Stimulated activated naive CD8-positive, alpha-beta T cell treated with anti-CD3 and anti-CD28 coated beads, Interleukin-15, amount 100 ng/mL, for 72 hours (primary cell): Measurements from ENCODE around the gene PRXL2A.

Experiments
- ATAC-seq: fragments of 150-1000 bp; cut with Tn5 transposase; 2 replicates; pipeline ENCODE4 v1.10.0; 2021; ENCODE audit warnings: mild to moderate bottlenecking, moderate library complexity
- DNase-seq, 2 donors: peaks; one replicate each; pipeline ENCODE4 v3.0.0; 2021 to 2022
- H3K27ac Mint-ChIP-seq, 2 donors: one replicate each; pipeline ENCODE4 v1.8.0; 2022; ENCODE audit warnings: mild to moderate bottlenecking in 2 of 2, mixed read lengths in 2 of 2, moderate library complexity in 2 of 2
- H3K27me3 Mint-ChIP-seq: one replicate; pipeline ENCODE4 v1.8.0; 2022; ENCODE audit warnings: mixed read lengths
- H3K4me1 Mint-ChIP-seq: one replicate; pipeline ENCODE4 v1.8.0; 2022; ENCODE audit warnings: mild to moderate bottlenecking, mixed read lengths
- H3K4me3 Mint-ChIP-seq, 2 donors: one replicate each; pipeline ENCODE4 v1.8.0; 2022; ENCODE audit warnings: mild to moderate bottlenecking in 2 of 2, mixed read lengths in 2 of 2, moderate library complexity in 1 of 2
- H3K9me3 Mint-ChIP-seq, 2 donors: one replicate each; pipeline ENCODE4 v1.8.0; 2022; ENCODE audit warnings: mixed read lengths in 2 of 2

PRXL2A gene

GRCh38 chr10:80448209-80448942, 40.0 kb downstream of the PRXL2A start:
- DNase-seq = no peak
- H3K9me3 Mint-ChIP-seq = no peaks in the 10 kb centered on the region
- no peak for ATAC-seq
- peak overlapping the region in 1 of 2 donors; percentile 58 for H3K4me3 Mint-ChIP-seq
- peak overlapping the region; percentile 44 to 52 for H3K27ac Mint-ChIP-seq
- H3K4me1 Mint-ChIP-seq = peaks cover 67% of the 10 kb centered on the region
- no peaks in the 10 kb centered on the region for H3K27me3 Mint-ChIP-seq

DNA sequence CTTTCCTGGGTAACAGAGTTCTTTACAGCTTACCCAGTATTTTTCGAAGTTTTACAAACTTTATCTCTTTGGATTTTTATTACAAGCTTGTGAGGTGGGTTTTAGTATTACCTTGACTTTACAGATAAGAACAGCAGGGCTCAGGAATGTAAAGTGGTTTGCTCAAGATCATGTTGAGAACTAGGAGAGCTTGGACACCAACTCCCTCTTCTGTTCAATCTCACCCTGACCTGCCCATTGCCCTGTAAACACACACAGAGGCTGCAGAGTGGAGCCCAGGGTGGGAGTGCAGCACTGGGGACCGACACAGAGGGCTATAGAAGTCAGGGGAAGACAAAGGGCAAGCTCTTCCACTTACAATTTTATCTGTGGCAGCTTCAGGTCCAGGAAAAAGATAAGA, 41.2 kb downstream of the PRXL2A start:
- DNase-seq = no peak

DNA sequence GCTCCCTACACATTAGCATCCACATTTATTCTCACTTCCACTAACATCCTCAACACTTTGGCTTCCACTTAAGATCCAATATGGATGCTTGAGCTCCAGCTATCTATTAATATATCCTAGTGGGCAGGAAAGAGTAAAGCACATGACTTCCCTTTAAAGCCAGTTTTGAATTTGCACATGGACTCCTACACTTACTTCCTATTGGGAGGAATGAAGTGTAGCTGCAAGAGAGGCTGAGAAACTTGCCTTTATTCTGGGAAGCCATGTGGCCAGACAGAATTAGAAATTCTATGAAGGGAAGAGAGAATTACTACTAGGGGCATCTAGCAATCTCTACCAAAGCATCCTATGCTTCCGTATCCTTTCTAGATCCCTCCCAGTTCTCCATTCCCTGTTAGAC, 42.8 kb downstream of the PRXL2A start:
- ATAC-seq = no peak
- H3K9me3 Mint-ChIP-seq = no peaks in the 10 kb centered on the region
- H3K27me3 Mint-ChIP-seq = no peaks in the 10 kb centered on the region
- DNase-seq = no peak
- H3K27ac Mint-ChIP-seq = no peak overlapping the region
- H3K4me1 Mint-ChIP-seq = peaks cover 50% of the 10 kb centered on the region
- no peak overlapping the region for H3K4me3 Mint-ChIP-seq

More for the DNA sequence above, 41.2 kb downstream of the PRXL2A start:
- peaks cover 60% of the 10 kb centered on the region for H3K4me1 Mint-ChIP-seq
- ATAC-seq = no peak
- no peak overlapping the region for H3K4me3 Mint-ChIP-seq
- H3K9me3 Mint-ChIP-seq = no peaks in the 10 kb centered on the region
- no peaks in the 10 kb centered on the region for H3K27me3 Mint-ChIP-seq
- no peak overlapping the region for H3K27ac Mint-ChIP-seq

DNA sequence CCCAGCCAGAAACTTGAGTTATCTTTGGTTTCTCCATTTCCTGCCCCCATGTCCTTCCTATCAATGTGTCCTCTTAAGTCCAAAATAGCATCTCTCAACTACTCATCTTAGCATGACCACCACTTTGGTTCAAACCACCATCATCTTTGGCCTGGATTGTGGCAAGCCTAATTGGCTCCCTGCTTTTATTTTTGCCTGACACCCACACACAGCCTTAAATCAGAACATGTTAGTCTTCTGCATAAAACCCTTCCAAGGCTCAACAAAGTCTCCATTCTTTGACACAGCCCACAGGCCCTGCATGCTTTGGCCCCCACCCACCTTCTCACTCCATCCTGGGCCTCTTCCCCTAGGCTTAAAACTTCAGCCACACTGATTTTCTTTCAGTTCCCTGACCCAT, 43.7 kb downstream of the PRXL2A start:
- H3K27me3 Mint-ChIP-seq = no peaks in the 10 kb centered on the region
- H3K4me3 Mint-ChIP-seq = no peak overlapping the region
- ATAC-seq (no peak), DNase-seq (no peak)
- H3K9me3 Mint-ChIP-seq = no peaks in the 10 kb centered on the region
- peaks cover 48% of the 10 kb centered on the region for H3K4me1 Mint-ChIP-seq
- no peak overlapping the region for H3K27ac Mint-ChIP-seq

DNA sequence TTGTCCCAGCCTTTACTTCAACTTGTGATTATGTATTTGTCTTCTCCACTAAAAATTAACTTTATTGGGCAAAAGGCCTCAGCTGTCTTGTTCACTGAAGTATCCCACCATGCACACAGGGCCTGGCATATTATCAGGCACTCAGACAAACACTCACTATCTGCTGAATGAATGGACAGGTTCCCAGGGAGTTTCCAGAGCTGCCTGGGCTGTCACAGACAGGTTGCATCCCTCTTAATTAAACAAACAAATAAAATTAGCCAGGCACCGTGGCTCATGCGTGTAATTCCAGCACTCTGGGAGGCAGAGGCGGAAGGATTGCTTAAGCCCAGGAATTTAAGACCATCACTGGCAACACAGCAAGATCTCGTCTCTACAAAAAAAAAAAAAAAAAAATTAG, 44.3 kb downstream of the PRXL2A start:
- H3K4me1 Mint-ChIP-seq = peaks cover 48% of the 10 kb centered on the region
- no peaks in the 10 kb centered on the region for H3K27me3 Mint-ChIP-seq
- no peak for DNase-seq
- H3K9me3 Mint-ChIP-seq = no peaks in the 10 kb centered on the region
- no peak overlapping the region for H3K27ac Mint-ChIP-seq
- no peak for ATAC-seq
- no peak overlapping the region for H3K4me3 Mint-ChIP-seq

GRCh38 chr10:80453056-80453841, 44.9 kb downstream of the PRXL2A start:
- DNase-seq (no peak), ATAC-seq (no peak)
- Mint-ChIP-seq H3K9me3 (no peaks in the 10 kb centered on the region), H3K4me1 (peaks cover 48% of the 10 kb centered on the region), H3K27ac (no peak overlapping the region), H3K4me3 (peak overlapping the region; percentile 64), H3K27me3 (no peaks in the 10 kb centered on the region)

- peaks cover 48% of the 10 kb centered on the region for H3K4me1 Mint-ChIP-seq
- H3K9me3 Mint-ChIP-seq = no peaks in the 10 kb centered on the region
- H3K4me3 Mint-ChIP-seq = peak within 1 kb of the TSS; percentile 88 to 97
- H3K27ac Mint-ChIP-seq = peak within 1 kb of the TSS; percentile 90 to 98
- ATAC-seq = peak; percentile 78
- H3K27me3 Mint-ChIP-seq = no peaks in the 10 kb centered on the region
- DNase-seq = peak; percentile 71 to 73
Measured at GRCh38 chr10:80453842-80454512, 45.6 kb downstream of the PRXL2A start, which contains the start of gene TSPAN14. TSS of gene TSPAN14 (plus strand) at chr10:80454310. CDS start at chr10:80489234, 34,924 bp downstream.

- Mint-ChIP-seq H3K4me3 (peak overlapping the region; percentile 88 to 97), H3K27me3 (no peaks in the 10 kb centered on the region), H3K27ac (peak overlapping the region; percentile 90 to 98), H3K9me3 (no peaks in the 10 kb centered on the region), H3K4me1 (peaks cover 49% of the 10 kb centered on the region)
- peak in 1 of 2 donors; percentile 34 for DNase-seq
- ATAC-seq = peak; percentile 42
Measured at GRCh38 chr10:80454513-80455460, 46.4 kb downstream of the PRXL2A start.

- no peak for ATAC-seq
- peak overlapping the region; percentile 88 to 97 for H3K4me3 Mint-ChIP-seq
- H3K27ac Mint-ChIP-seq = peak overlapping the region; percentile 66 to 98
- peaks cover 58% of the 10 kb centered on the region for H3K4me1 Mint-ChIP-seq
- no peaks in the 10 kb centered on the region for H3K9me3 Mint-ChIP-seq
- no peak for DNase-seq
- H3K27me3 Mint-ChIP-seq = no peaks in the 10 kb centered on the region
Measured at GRCh38 chr10:80455461-80456349, 47.4 kb downstream of the PRXL2A start.

DNA sequence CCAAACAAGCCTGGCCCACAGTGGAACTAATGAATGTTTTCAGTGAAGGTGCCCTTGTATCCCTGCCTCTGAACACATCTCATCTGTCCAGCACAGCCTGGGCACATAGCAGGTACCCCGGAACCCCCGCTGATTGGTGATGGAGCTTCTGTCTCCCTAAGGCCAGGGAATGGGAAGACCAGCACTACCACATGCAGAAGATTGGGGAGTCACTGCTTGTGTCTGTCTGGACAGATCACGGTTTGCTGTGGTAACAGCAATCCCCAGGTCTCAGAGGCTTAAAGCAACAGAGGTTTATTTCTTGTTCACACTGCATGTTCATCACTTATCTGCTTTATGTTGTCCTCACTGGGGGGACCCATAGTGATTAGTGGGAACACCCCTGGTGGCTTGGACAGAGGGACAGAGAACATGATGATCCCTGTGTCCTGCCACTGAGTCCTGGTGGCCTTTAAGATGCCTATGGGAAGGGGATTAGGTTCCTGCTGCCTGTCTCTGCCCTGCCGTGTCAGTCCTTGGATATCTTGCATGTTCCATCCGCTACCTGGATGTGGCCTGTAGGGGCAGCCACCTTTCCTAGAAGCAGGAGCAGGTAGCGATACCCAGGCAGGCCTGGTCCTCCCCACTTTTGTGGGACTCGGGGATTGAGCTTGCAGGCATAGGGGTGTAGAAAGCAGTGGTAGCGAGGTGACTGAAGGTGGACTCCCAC, 49.4 kb downstream of the PRXL2A start:
- ATAC-seq (no peak), DNase-seq (no peak)
- Mint-ChIP-seq H3K27ac (peak overlapping the region; percentile 78 to 88), H3K9me3 (no peaks in the 10 kb centered on the region), H3K27me3 (no peaks in the 10 kb centered on the region), H3K4me3 (peak overlapping the region; percentile 81 to 88), H3K4me1 (peaks cover 78% of the 10 kb centered on the region)

- no peaks in the 10 kb centered on the region for H3K9me3 Mint-ChIP-seq
- peak overlapping the region; percentile 78 to 88 for H3K27ac Mint-ChIP-seq
- H3K4me1 Mint-ChIP-seq = peaks cover 81% of the 10 kb centered on the region
- H3K27me3 Mint-ChIP-seq = no peaks in the 10 kb centered on the region
- ATAC-seq (no peak), DNase-seq (no peak)
- H3K4me3 Mint-ChIP-seq = peak overlapping the region; percentile 71 to 81
Measured at GRCh38 chr10:80458263-80458625, 49.9 kb downstream of the PRXL2A start.

DNA sequence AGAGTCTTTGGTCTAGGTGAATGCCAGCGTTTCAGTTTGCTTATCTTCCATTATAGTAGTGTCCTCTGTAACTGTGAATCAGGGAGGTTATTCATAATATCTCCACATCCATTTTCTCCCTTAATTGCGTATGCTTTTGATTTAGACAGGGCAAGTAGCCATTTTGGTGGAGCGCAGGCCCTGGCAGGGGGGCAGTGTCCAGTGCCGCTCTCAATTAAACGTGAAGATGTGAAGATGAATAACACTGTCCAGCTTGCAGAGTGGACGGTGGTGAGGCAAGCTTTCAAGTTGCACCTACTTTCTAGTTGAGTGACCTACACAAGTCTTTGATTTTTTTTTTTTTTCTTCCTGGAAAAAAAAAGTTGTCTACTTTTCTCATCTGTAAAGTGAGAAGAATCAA, 50.3 kb downstream of the PRXL2A start:
- no peak for ATAC-seq
- DNase-seq = no peak
- Mint-ChIP-seq H3K27ac (peak overlapping the region; percentile 53 to 88), H3K27me3 (no peaks in the 10 kb centered on the region), H3K9me3 (no peaks in the 10 kb centered on the region), H3K4me3 (peak overlapping the region; percentile 71 to 81), H3K4me1 (peaks cover 81% of the 10 kb centered on the region)

- H3K4me1 Mint-ChIP-seq = peaks cover 85% of the 10 kb centered on the region
- no peaks in the 10 kb centered on the region for H3K9me3 Mint-ChIP-seq
- H3K27me3 Mint-ChIP-seq = no peaks in the 10 kb centered on the region
- ATAC-seq (peak; percentile 66), DNase-seq (peak; percentile 58 to 67)
- H3K4me3 Mint-ChIP-seq = peak overlapping the region; percentile 71 to 81
- peak overlapping the region; percentile 94 to 95 for H3K27ac Mint-ChIP-seq
Measured at GRCh38 chr10:80459047-80459865, 50.9 kb downstream of the PRXL2A start.
